Measurements from ENCODE around the gene ZNF268.

ZNF268 gene

DNA sequence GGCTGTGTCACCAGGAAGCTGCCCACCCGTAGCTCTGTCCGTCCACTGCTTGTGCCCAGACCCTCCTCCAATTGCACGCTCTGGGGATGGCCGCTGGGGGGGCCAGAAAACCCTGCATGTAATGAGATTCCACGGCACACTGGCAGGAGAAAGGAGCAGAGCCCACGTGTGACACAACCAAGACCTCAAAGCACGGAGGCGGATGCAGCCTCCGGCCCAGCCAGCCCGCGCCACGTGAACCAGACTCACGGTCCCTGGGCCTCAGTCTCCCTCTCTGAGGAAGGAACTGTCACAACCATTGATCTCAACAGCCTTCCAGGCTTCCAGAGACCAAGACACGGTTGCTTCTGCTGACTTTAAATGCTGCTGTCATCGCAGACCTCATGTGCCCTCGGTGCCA lies 39.9 kb downstream of the ZNF268 start:
- TF ChIP-seq, protein P1, sequence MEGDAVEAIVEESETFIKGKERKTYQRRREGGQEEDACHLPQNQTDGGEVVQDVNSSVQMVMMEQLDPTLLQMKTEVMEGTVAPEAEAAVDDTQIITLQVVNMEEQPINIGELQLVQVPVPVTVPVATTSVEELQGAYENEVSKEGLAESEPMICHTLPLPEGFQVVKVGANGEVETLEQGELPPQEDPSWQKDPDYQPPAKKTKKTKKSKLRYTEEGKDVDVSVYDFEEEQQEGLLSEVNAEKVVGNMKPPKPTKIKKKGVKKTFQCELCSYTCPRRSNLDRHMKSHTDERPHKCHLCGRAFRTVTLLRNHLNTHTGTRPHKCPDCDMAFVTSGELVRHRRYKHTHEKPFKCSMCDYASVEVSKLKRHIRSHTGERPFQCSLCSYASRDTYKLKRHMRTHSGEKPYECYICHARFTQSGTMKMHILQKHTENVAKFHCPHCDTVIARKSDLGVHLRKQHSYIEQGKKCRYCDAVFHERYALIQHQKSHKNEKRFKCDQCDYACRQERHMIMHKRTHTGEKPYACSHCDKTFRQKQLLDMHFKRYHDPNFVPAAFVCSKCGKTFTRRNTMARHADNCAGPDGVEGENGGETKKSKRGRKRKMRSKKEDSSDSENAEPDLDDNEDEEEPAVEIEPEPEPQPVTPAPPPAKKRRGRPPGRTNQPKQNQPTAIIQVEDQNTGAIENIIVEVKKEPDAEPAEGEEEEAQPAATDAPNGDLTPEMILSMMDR (IDR thresholded peaks at IDR 0.05; ENCODE audit: borderline replicate concordance, control extremely low read depth, extremely low read depth, insufficient read depth, missing control alignments): no peak
- in situ Hi-C loops (cut with MboI; ENCODE audit: low sequenced_read_pairs, unreplicated experiment): no loop called here
- no peak for DNase-seq (ENCODE audit: low spot score)

DNA sequence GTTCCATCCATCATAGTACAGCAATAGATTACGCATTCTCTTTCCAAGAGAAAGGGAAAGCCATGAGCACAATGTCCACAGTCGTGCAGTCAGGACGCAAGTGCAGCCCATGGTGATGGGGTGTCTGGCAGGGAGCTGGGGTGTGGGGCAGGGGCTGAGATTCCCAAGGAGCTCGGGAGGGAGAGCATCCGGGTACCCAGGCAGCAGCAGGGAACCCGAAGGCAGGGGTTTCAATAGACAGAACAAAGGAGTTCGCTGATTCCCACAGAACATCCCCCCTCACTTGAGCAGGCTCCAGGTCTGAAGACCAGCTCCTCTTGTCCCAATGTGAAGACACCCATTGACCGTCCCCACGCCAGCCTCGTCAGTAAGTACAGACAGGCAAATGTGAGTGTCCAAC lies 40.9 kb downstream of the ZNF268 start:
- TF ChIP-seq, protein P1 (IDR thresholded peaks at IDR 0.05; ENCODE audit: borderline replicate concordance, control extremely low read depth, extremely low read depth, insufficient read depth, missing control alignments): no peak
- in situ Hi-C loops (cut with MboI; ENCODE audit: low sequenced_read_pairs, unreplicated experiment): no loop called here
- no peak for DNase-seq (ENCODE audit: low spot score)

DNA sequence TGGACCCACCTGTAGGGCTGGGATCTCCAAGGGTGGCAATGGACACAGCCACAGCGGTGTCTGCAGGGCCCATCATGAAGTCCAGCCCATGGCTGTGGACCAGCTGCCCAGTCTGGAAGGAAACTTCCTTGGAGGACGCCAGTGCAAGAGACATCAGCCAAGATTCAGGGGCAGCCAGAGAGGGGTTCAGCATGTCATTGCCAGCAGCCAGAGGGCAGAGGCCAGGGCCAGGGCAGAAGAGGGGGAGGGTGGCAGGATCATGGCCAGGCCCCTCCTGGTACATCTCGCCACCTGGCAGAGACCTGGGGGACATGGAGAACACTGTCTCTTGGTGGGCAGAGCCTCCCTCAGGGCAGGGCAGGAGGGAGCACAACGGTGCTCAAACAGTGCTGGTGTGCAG lies 44.2 kb downstream of the ZNF268 start:
- TF ChIP-seq, protein P1 (IDR thresholded peaks at IDR 0.05; ENCODE audit: borderline replicate concordance, control extremely low read depth, extremely low read depth, insufficient read depth, missing control alignments): no peak
- in situ Hi-C loops (cut with MboI; ENCODE audit: low sequenced_read_pairs, unreplicated experiment): no loop called here
- no peak for DNase-seq (ENCODE audit: low spot score)

DNA sequence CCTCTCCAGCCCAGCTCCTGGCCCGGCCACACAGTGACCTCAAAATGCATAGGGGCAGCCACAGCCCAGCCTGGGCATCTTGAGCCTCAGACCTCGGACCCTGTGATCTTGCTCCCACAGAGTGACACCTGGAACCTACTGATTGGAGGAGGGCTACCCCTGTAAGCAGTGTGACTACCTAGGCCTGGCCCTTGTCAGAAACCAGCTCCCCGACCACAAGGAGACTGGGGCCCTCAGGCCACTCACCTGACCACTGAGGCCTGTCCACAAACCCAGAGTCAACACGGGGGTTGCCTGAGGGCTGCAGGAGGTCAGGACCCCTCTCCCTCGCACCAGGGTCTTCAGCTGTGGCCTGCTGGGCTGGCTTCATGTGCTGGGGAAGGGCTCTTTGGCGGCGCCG lies 45.4 kb downstream of the ZNF268 start:
- in situ Hi-C loops (cut with MboI; ENCODE audit: low sequenced_read_pairs, unreplicated experiment): no loop called here
- TF ChIP-seq, protein P1 (IDR thresholded peaks at IDR 0.05; ENCODE audit: borderline replicate concordance, control extremely low read depth, extremely low read depth, insufficient read depth, missing control alignments): no peak
- no peak for DNase-seq (ENCODE audit: low spot score)

DNA sequence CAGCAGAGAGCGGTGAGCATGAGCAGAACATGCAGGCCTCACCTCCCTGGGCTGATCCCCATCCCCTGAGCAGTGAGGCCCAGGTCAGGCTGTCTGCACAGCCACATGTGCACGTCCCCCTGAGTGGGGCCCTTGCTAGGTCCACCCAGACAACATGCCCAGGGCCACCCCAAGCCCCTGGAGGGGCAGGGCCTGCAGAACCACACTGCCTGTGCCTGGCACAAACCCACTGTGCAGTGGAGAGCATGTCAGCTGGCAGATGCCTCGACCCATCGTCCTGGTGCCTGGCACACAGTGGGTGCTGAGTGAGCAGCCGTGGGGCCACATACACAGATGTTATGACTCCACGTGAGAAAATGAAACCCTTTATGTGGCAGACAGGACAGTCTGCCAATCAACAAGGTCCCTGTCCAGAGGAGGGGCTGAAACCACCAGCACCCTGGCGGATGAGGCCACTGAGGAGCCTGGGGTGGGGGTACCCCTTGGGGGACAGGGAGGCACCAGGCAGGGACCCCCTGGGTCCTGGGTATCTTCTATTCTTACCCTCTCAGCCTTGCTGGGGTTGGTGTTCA lies 46.1 kb downstream of the ZNF268 start:
- DNase-seq (ENCODE audit: low spot score): peak; percentile 10
- in situ Hi-C loops (cut with MboI; ENCODE audit: low sequenced_read_pairs, unreplicated experiment): no loop called here
- TF ChIP-seq, protein P1 (IDR thresholded peaks at IDR 0.05; ENCODE audit: borderline replicate concordance, control extremely low read depth, extremely low read depth, insufficient read depth, missing control alignments): no peak

DNA sequence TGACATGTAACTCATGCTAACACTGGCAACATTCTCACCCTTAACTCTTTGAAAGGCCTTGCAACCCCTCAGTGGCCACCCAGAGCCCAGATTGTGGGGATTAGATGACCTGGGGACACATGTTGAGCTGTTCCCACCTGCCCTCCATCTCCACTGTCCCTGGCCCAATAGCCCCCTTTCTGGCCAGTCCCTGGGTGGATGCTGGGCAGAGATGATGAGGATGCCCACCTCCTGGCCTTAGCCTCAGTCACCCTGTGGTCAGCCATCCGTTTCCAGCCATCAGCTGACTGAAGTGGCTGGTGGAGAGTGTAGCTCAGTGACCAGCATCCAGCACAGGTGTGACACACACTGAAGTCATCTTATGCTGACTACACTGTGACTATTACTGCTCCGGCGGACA lies 49.7 kb downstream of the ZNF268 start:
- TF ChIP-seq, protein P1 (IDR thresholded peaks at IDR 0.05; ENCODE audit: borderline replicate concordance, control extremely low read depth, extremely low read depth, insufficient read depth, missing control alignments): no peak
- in situ Hi-C loops (cut with MboI; ENCODE audit: low sequenced_read_pairs, unreplicated experiment): no loop called here
- peak; percentile 11 for DNase-seq (ENCODE audit: low spot score)

Data from GM13976 (cell line).